ENCODE measurements around the gene ST3GAL2. TPM values are rescaled to one million over a fixed set of nuclear protein-coding genes. Genes with fewer than 3 reads are reported as not detected.

The ST3GAL2 gene
- total RNA-seq, 1 experiment from 2014 or later = 18.5 TPM

GRCh38 chr16:70337814-70338213, 101.1 kb downstream of the ST3GAL2 start:
- DNase-seq (ENCODE audit: low read depth) = no peak

GRCh38 chr16:70332728-70333127, 106.2 kb downstream of the ST3GAL2 start:
- peak; percentile 41 for DNase-seq (ENCODE audit: low read depth)

- peak; percentile 7 for DNase-seq (ENCODE audit: low read depth)
Observed at GRCh38 chr16:70331588-70332358, 107.1 kb downstream of the ST3GAL2 start.

- no peak for DNase-seq (ENCODE audit: low read depth)
Observed at GRCh38 chr16:70331091-70331490, 107.8 kb downstream of the ST3GAL2 start.

Other genes starting within 250 kb of the ST3GAL2 start
- gene EXOSC6, start 187.2 kb downstream of the ST3GAL2 start, total RNA-seq (2014; rRNA removed; shearing (Covaris generic)) = 10.0 and 14.6 TPM in 2 replicates
- gene AARS1, start 149.6 kb downstream of the ST3GAL2 start, total RNA-seq (2014; rRNA removed; shearing (Covaris generic)) = 43.5 and 50.8 TPM in 2 replicates
- 17.5 and 31.7 TPM in 2 replicates for gene DDX19B, start 139.9 kb downstream of the ST3GAL2 start, total RNA-seq (2014; rRNA removed; shearing (Covaris generic))
- gene DDX19A, start 92.2 kb downstream of the ST3GAL2 start, total RNA-seq (2014; rRNA removed; shearing (Covaris generic)) = 40.0 and 40.9 TPM in 2 replicates
- gene FCSK, start 15.5 kb upstream of the ST3GAL2 start, total RNA-seq (2014; rRNA removed; shearing (Covaris generic)) = 3.9 and 6.4 TPM in 2 replicates
- gene COG4, start 84.5 kb upstream of the ST3GAL2 start, total RNA-seq (2014; rRNA removed; shearing (Covaris generic)) = 71.3 and 73.2 TPM in 2 replicates
- 152 and 218 TPM in 2 replicates for gene SF3B3, start 84.7 kb upstream of the ST3GAL2 start, total RNA-seq (2014; rRNA removed; shearing (Covaris generic))
- 0.12 and 0.29 TPM in 2 replicates for gene IL34, start 207.5 kb upstream of the ST3GAL2 start, total RNA-seq (2014; rRNA removed; shearing (Covaris generic))
- gene MTSS2, start 247.0 kb upstream of the ST3GAL2 start, total RNA-seq (2014; rRNA removed; shearing (Covaris generic)) = 7.3 and 22.1 TPM in 2 replicates

All from RPMI7951 (cell line).